ENCODE results near the gene SCN1A. TPM values are rescaled to one million over a fixed set of nuclear protein-coding genes. Genes with fewer than 3 reads are reported as not detected.
A peak's percentile ranks its signal among the peaks of the same experiment; 100 is the strongest.

The SCN1A gene
- total and polyA plus RNA-seq, 2 of the 13 experiments (the other 11 are each of a cell fraction or from before 2014, with no cell fraction given), result 19.9 to 39.4 TPM

DNA sequence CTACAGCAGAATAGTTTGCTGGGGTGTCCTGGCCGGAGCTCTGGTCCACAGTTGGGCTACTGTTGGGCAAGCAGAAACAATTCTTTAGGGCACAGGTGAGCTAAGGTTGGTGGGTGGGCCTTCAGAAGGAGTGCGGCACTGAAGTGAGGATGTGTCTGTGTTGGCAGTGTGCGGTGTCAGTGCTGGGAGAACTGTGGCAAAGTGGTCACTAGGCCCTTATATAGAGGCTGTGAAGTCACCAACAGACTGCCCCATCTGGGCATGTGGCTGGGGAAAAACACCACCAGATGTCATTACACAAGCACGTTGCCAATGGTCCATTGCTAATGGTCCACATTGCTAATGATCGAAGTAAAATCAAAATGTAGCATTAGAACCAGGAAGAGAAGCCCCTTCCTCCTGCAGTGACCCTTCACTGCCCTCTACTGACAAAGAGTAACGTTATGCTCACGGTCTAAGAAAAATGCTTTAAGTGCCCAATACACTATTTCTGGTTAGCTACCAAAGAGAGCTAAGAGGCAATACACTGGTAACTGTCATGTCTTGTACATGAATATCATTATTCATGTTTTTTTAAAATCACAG is 21.3 kb downstream of the SCN1A start:
- Histone ChIP-seq H3K27ac (ENCODE audit: extremely low read length, insufficient read depth, low read length) (no peak overlapping the region), H3K36me3 (replicated peaks in 1 of 2; ENCODE audit: control insufficient read depth in 1 of 2, insufficient read depth in 2 of 2, low read length in 2 of 2) (no peaks in the 10 kb centered on the region), H2AFZ (ENCODE audit: low read length) (no peak overlapping the region), H3K4me1 (ENCODE audit: insufficient read depth, low read length) (peaks cover 14% of the 10 kb centered on the region), H4K20me1 (ENCODE audit: insufficient read depth, low read length) (no peaks in the 10 kb centered on the region), H3K9ac (ENCODE audit: insufficient read depth, low read depth, low read length) (no peak overlapping the region), H3K79me2 (ENCODE audit: insufficient read depth, low read length) (peaks cover under 1% of the 10 kb centered on the region), H3K4me2 (ENCODE audit: low read depth, low read length) (no peak overlapping the region), H3K4me3 (replicated peaks in 1 of 3; ENCODE audit: insufficient read depth in 1 of 3, low read depth in 2 of 3, low read length in 3 of 3) (no peak overlapping the region), H3K27me3 (ENCODE audit: control insufficient read depth in 1 of 2, insufficient read depth in 2 of 2, low read length in 2 of 2) (no peaks in the 10 kb centered on the region), H3K9me3 (ENCODE audit: low read length) (no peaks in the 10 kb centered on the region)
- in situ Hi-C loops (cut with HindIII; ENCODE audit: extremely low pct_ligation_motif_present, low pct_unique_long_range_greater_than_20kb) (no loop called here), intact Hi-C loops (cut with micrococcal nuclease; ENCODE audit: unreplicated experiment) (no loop called here)
- TF ChIP-seq ZMYM4 (CRISPR knock-in tag; IDR thresholded peaks at IDR 0.05), result 0 out of 2 replicates have a peak, but pooled peaks have one; percentile 39
- TF ChIP-seq CAMTA2 (CRISPR knock-in tag; IDR thresholded peaks at IDR 0.05; ENCODE audit: borderline replicate concordance), result no peak
- no peak for TF ChIP-seq ZBTB42 (CRISPR knock-in tag; IDR thresholded peaks at IDR 0.05)
- 0 out of 2 replicates have a peak, but pooled peaks have one; percentile 32 for TF ChIP-seq ZBTB7A (CRISPR knock-in tag; IDR thresholded peaks at IDR 0.05)
- TF ChIP-seq POGZ (CRISPR knock-in tag; IDR thresholded peaks at IDR 0.05), result peak; percentile 35; the same call in 1 of the 2 replicates
- TF ChIP-seq, protein P1, sequence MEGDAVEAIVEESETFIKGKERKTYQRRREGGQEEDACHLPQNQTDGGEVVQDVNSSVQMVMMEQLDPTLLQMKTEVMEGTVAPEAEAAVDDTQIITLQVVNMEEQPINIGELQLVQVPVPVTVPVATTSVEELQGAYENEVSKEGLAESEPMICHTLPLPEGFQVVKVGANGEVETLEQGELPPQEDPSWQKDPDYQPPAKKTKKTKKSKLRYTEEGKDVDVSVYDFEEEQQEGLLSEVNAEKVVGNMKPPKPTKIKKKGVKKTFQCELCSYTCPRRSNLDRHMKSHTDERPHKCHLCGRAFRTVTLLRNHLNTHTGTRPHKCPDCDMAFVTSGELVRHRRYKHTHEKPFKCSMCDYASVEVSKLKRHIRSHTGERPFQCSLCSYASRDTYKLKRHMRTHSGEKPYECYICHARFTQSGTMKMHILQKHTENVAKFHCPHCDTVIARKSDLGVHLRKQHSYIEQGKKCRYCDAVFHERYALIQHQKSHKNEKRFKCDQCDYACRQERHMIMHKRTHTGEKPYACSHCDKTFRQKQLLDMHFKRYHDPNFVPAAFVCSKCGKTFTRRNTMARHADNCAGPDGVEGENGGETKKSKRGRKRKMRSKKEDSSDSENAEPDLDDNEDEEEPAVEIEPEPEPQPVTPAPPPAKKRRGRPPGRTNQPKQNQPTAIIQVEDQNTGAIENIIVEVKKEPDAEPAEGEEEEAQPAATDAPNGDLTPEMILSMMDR (CRISPR knock-in tag; IDR thresholded peaks at IDR 0.05), result peak; percentile 50
- TF ChIP-seq ISL2 (CRISPR knock-in tag; IDR thresholded peaks at IDR 0.05), result no peak
- 0 out of 2 replicates have a peak, but pooled peaks have one; percentile 11 for TF ChIP-seq RAD21 (CRISPR knock-in tag; IDR thresholded peaks at IDR 0.05)
- no peak for TF ChIP-seq RBM22 (optimal IDR thresholded peaks at IDR 0.05; ENCODE audit: low read length)
- no peak for TF ChIP-seq NR2F2 (IDR thresholded peaks at IDR 0.05; ENCODE audit: borderline replicate concordance, low read depth)
- TF ChIP-seq FOSL1 (CRISPR knock-in tag; IDR thresholded peaks at IDR 0.05; ENCODE audit: borderline replicate concordance), result no peak
- TF ChIP-seq FOXA1 (IDR thresholded peaks at IDR 0.05), result no peak
- no peak for TF ChIP-seq FOXA1 (CRISPR knock-in tag; IDR thresholded peaks at IDR 0.05)
- 90% methylated on average over 7 of the region's 7 CpGs for WGBS (ENCODE audit: low lambda C conversion rate)
- POLR2A ChIA-PET, result no interaction called here
- FAIRE-seq (no peak), DNase-seq (ENCODE audit: low spot score) (peak; percentile 19), ATAC-seq (peak; percentile 50)
- no TSS peak for BruUV-seq (replicated peaks)
- CTCF ChIA-PET (ENCODE audit: low intra/inter-chr PET ratio, low total read pairs), result interaction anchor here (1.7 kb wide), 1 partner anchor 153 kb away, joined by 6 read pairs; the partner anchor contains the start of gene TTC21B
